ENCODE data around the gene CEP164. TPM values are rescaled to one million over a fixed set of nuclear protein-coding genes. Genes with fewer than 3 reads are reported as not detected.

Gene CEP164
- total RNA-seq, 1 experiment from 2014 or later: 21.0 TPM

DNA sequence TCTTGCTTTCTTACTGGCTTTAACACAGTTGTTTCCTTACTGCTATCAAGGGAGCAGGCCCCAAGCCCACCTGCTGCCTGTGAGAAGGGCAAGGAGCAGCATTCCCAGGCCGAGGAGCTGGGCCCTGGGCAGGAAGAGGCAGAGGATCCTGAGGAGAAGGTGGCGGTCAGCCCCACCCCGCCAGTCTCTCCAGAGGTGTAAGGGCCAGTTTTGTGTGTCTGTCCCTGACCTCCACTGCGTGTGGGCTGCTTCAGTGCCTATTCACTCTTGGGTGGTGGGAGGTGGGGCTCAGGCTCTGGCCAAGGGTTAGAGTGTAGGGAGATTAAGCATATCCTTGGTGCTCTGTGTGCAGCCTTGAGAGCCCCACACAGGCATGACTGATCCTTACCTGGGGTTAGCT, 55.1 kb downstream of the CEP164 start (continued):
- TF ChIP-seq, protein P1, sequence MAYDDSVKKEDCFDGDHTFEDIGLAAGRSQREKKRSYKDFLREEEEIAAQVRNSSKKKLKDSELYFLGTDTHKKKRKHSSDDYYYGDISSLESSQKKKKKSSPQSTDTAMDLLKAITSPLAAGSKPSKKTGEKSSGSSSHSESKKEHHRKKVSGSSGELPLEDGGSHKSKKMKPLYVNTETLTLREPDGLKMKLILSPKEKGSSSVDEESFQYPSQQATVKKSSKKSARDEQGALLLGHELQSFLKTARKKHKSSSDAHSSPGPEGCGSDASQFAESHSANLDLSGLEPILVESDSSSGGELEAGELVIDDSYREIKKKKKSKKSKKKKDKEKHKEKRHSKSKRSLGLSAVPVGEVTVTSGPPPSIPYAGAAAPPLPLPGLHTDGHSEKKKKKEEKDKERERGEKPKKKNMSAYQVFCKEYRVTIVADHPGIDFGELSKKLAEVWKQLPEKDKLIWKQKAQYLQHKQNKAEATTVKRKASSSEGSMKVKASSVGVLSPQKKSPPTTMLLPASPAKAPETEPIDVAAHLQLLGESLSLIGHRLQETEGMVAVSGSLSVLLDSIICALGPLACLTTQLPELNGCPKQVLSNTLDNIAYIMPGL (CRISPR knock-in tag; IDR thresholded peaks at IDR 0.05): no peak
- TF ChIP-seq CREM (CRISPR knock-in tag; IDR thresholded peaks at IDR 0.05): no peak
- TF ChIP-seq NFATC4 (CRISPR knock-in tag; IDR thresholded peaks at IDR 0.05): no peak
- TF ChIP-seq PRRX2 (CRISPR knock-in tag; IDR thresholded peaks at IDR 0.05): no peak
- no peak for TF ChIP-seq FOXJ3 (CRISPR knock-in tag; IDR thresholded peaks at IDR 0.05; ENCODE audit: borderline replicate concordance)
- TF ChIP-seq, protein P2, sequence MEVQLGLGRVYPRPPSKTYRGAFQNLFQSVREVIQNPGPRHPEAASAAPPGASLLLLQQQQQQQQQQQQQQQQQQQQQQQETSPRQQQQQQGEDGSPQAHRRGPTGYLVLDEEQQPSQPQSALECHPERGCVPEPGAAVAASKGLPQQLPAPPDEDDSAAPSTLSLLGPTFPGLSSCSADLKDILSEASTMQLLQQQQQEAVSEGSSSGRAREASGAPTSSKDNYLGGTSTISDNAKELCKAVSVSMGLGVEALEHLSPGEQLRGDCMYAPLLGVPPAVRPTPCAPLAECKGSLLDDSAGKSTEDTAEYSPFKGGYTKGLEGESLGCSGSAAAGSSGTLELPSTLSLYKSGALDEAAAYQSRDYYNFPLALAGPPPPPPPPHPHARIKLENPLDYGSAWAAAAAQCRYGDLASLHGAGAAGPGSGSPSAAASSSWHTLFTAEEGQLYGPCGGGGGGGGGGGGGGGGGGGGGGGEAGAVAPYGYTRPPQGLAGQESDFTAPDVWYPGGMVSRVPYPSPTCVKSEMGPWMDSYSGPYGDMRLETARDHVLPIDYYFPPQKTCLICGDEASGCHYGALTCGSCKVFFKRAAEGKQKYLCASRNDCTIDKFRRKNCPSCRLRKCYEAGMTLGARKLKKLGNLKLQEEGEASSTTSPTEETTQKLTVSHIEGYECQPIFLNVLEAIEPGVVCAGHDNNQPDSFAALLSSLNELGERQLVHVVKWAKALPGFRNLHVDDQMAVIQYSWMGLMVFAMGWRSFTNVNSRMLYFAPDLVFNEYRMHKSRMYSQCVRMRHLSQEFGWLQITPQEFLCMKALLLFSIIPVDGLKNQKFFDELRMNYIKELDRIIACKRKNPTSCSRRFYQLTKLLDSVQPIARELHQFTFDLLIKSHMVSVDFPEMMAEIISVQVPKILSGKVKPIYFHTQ (CRISPR knock-in tag; IDR thresholded peaks at IDR 0.05): no peak
- TF ChIP-seq JAZF1 (CRISPR knock-in tag; IDR thresholded peaks at IDR 0.05): no peak
- no peak for TF ChIP-seq OVOL2 (CRISPR knock-in tag; IDR thresholded peaks at IDR 0.05; ENCODE audit: borderline replicate concordance)

DNA sequence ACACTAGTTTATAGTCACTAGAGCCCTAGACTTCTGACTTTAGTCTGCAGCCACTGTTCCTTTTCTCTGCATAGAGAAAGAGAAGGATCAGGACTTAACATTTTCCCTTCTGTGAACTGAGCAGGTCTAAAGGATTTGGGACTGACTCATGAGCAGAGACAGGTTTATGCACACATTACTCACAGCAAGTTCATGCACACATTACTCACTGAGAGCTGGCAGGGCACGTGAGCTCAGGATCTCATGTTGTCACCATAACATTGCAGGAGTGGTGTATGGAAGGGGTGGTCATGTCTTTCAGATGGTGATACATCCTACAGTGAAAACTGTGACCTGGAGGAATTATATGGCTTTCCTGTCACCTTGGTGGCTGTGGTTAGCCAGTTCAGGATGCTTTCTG, 56.4 kb downstream of the CEP164 start:
- no peak overlapping the region for H3K4me3 Mint-ChIP-seq
- TF ChIP-seq, protein P3, sequence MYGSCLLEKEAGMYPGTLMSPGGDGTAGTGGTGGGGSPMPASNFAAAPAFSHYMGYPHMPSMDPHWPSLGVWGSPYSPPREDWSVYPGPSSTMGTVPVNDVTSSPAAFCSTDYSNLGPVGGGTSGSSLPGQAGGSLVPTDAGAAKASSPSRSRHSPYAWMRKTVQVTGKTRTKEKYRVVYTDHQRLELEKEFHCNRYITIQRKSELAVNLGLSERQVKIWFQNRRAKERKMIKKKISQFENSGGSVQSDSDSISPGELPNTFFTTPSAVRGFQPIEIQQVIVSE (CRISPR knock-in tag; IDR thresholded peaks at IDR 0.05; ENCODE audit: borderline replicate concordance): no peak
- TF ChIP-seq, protein P4, sequence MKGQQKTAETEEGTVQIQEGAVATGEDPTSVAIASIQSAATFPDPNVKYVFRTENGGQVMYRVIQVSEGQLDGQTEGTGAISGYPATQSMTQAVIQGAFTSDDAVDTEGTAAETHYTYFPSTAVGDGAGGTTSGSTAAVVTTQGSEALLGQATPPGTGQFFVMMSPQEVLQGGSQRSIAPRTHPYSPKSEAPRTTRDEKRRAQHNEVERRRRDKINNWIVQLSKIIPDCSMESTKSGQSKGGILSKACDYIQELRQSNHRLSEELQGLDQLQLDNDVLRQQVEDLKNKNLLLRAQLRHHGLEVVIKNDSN (CRISPR knock-in tag; IDR thresholded peaks at IDR 0.05): no peak
- TF ChIP-seq NR2C2 (CRISPR knock-in tag; IDR thresholded peaks at IDR 0.05) (no peak), IRF2 (CRISPR knock-in tag; IDR thresholded peaks at IDR 0.05; ENCODE audit: borderline replicate concordance, low read depth) (no peak), ZNF263 (CRISPR knock-in tag; IDR thresholded peaks at IDR 0.05; ENCODE audit: low read depth) (no peak), ZNF317 (CRISPR knock-in tag; IDR thresholded peaks at IDR 0.05; ENCODE audit: borderline replicate concordance, low read depth) (no peak), ELF4 (CRISPR knock-in tag; IDR thresholded peaks at IDR 0.05; ENCODE audit: low read depth) (no peak)
- TF ChIP-seq, protein P5, sequence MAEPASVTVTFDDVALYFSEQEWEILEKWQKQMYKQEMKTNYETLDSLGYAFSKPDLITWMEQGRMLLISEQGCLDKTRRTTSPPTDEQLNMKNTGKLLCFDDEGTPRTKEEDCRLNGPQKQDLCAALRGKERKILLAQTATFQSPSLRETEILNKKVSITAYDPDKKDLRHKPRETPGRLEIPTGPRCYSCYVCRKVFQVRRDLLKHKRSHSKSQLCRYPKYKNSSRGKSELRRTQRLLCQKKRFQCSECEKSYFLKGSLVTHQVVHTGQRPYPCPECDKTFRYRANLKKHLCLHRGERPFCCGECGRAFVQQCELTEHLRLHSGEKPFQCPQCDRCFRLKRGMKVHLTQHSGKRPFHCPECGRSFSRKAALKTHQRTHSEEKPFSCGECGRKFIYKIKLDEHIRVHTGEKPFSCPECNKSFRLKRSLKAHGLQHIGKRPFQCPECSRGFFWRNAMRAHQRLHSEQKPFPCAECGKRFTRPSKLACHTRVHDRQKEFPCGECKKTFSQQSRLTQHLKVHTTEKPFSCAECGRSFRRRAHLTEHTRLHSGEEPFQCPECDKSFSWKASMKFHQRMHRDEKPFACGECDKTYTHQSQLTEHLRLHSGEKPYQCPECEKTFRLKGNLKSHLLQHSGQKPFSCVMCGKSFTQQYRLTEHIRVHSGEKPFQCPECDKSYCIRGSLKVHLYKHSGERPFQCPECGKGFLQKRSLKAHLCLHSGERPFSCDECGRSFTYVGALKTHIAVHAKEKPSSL (CRISPR knock-in tag; conservative IDR thresholded peaks at IDR 0.05): no peak
- TF ChIP-seq, protein P6, sequence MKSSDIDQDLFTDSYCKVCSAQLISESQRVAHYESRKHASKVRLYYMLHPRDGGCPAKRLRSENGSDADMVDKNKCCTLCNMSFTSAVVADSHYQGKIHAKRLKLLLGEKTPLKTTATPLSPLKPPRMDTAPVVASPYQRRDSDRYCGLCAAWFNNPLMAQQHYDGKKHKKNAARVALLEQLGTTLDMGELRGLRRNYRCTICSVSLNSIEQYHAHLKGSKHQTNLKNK (CRISPR knock-in tag; IDR thresholded peaks at IDR 0.05): no peak
- TF ChIP-seq, protein P7, sequence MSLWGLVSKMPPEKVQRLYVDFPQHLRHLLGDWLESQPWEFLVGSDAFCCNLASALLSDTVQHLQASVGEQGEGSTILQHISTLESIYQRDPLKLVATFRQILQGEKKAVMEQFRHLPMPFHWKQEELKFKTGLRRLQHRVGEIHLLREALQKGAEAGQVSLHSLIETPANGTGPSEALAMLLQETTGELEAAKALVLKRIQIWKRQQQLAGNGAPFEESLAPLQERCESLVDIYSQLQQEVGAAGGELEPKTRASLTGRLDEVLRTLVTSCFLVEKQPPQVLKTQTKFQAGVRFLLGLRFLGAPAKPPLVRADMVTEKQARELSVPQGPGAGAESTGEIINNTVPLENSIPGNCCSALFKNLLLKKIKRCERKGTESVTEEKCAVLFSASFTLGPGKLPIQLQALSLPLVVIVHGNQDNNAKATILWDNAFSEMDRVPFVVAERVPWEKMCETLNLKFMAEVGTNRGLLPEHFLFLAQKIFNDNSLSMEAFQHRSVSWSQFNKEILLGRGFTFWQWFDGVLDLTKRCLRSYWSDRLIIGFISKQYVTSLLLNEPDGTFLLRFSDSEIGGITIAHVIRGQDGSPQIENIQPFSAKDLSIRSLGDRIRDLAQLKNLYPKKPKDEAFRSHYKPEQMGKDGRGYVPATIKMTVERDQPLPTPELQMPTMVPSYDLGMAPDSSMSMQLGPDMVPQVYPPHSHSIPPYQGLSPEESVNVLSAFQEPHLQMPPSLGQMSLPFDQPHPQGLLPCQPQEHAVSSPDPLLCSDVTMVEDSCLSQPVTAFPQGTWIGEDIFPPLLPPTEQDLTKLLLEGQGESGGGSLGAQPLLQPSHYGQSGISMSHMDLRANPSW (CRISPR knock-in tag; conservative IDR thresholded peaks at IDR 0.05; ENCODE audit: low read depth): no peak
- TF ChIP-seq, protein P8, sequence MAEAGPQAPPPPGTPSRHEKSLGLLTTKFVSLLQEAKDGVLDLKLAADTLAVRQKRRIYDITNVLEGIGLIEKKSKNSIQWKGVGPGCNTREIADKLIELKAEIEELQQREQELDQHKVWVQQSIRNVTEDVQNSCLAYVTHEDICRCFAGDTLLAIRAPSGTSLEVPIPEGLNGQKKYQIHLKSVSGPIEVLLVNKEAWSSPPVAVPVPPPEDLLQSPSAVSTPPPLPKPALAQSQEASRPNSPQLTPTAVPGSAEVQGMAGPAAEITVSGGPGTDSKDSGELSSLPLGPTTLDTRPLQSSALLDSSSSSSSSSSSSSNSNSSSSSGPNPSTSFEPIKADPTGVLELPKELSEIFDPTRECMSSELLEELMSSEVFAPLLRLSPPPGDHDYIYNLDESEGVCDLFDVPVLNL (CRISPR knock-in tag; IDR thresholded peaks at IDR 0.05; ENCODE audit: borderline replicate concordance, low read depth): no peak
- TF ChIP-seq, protein P9, sequence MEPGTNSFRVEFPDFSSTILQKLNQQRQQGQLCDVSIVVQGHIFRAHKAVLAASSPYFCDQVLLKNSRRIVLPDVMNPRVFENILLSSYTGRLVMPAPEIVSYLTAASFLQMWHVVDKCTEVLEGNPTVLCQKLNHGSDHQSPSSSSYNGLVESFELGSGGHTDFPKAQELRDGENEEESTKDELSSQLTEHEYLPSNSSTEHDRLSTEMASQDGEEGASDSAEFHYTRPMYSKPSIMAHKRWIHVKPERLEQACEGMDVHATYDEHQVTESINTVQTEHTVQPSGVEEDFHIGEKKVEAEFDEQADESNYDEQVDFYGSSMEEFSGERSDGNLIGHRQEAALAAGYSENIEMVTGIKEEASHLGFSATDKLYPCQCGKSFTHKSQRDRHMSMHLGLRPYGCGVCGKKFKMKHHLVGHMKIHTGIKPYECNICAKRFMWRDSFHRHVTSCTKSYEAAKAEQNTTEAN (CRISPR knock-in tag; IDR thresholded peaks at IDR 0.05): no peak
- H3K9me3 Mint-ChIP-seq: no peaks in the 10 kb centered on the region
- ChIA-PET POLR2A (no interaction called here), CTCF (interaction anchor here (0.6 to 4.6 kb wide), 2 partner anchors 42 to 237 kb away, joined by 3 to 20 read pairs; no protein-coding TSS in a partner anchor)
- H3K36me3 Mint-ChIP-seq: peaks cover 1% of the 10 kb centered on the region
- H3K4me1 Mint-ChIP-seq: peaks cover 7% of the 10 kb centered on the region
- H3K27me3 Mint-ChIP-seq (ENCODE audit: low read depth): no peaks in the 10 kb centered on the region
- H3K27ac Mint-ChIP-seq: no peak overlapping the region
- ATAC-seq (no peak), DNase-seq (ENCODE audit: low spot score) (no peak)
